Ovary (tissue), 10 donors: ENCODE data around the gene USP17L26. TPM values are rescaled to one million over a fixed set of nuclear protein-coding genes. Genes with fewer than 3 reads are reported as not detected.
"Not testable (repeated sequence)": the region's sequence is repeated elsewhere in the genome, so short reads cannot be mapped to it uniquely, and the experiment has no call there.

Experiments used
- DNase-seq, 5 donors: peaks; one replicate each; pipeline ENCODE4 v3.0.0-alpha.2; 2019 to 2020
- H3K27ac ChIP-seq, 2 donors: fragments of 200-600 bp; one replicate each; pipeline versions ENCODE4 v1.5.1 to v1.8.0; 2019 to 2022
- H3K27me3 ChIP-seq: fragments of 200-600 bp; one replicate; pipeline ENCODE4 v1.8.0; 2022
- H3K36me3 ChIP-seq: fragments of 200-600 bp; sonication (generic); one replicate; pipeline ENCODE4 v1.5.1; 2019
- H3K4me1 ChIP-seq: one replicate; pipeline ENCODE4 v1.8.1; 2013; ENCODE audit warnings: mild to moderate bottlenecking, moderate library complexity; ENCODE audit not compliant: insufficient read depth
- H3K4me3 ChIP-seq: fragments of 200-600 bp; sonication (generic); one replicate; pipeline ENCODE4 v1.5.1; 2017
- H3K9me3 ChIP-seq, 2 donors: fragments of 200-600 bp in 1 of 2; sonication (generic) in 1 of 2; one replicate each; pipeline versions ENCODE4 v1.5.1 to v1.8.1; 2013 to 2019; ENCODE audit warnings: mild to moderate bottlenecking in 1 of 2, moderate library complexity in 1 of 2
- WGBS, 3 donors: extraction: QIAGEN DNeasy Blood & Tissue Kit in 1 of 3; methylation state at CpG; one replicate each; pipeline versions ENCODE4 v1.1.5 to v1.1.7; 2013 to 2017; 5-methylcytosine and 5-hydroxymethylcytosine counted together
- intact Hi-C, 4 donors: fragments of 100-400 bp; cut with DNase I; formaldehyde crosslinking; loops; one replicate each; pipeline versions ENCODE4 v1.11.0 to v1.15.1; 2022 to 2023
- long read RNA-seq, 3 donors: library from polyadenylated mRNA in 2 of 3; unstranded in 2 of 3; transcript quantifications; one replicate each; pipeline ENCODE4 v2.0.0 and lab custom pipeline, GENCODE V29; 2021 to 2026
- polyA plus RNA-seq, 2 donors: library from polyadenylated mRNA; stranded (reverse); fragments of 200-250 nt in 1 of 2; fragments of 350-450 nt in 1 of 2; fragmentation: Illumina TruSeq in 1 of 2; extraction: RNeasy Lipid Tissue Mini Kit (QIAGEN cat#74804) in 1 of 2; gene quantifications; one replicate each; pipeline ENCODE4 v1.2.3, GENCODE V29; 2013 to 2014
- total RNA-seq, 7 donors: library from RNA; depleted of rRNA in 2 of 7; stranded (reverse); fragments of >200 nt in 2 of 7; fragmentation: NEBNext Ultra II Directional in 3 of 7; extraction: Animal tissue kit (Norgen Biotek cat#: 25700) in 3 of 7; gene quantifications; one replicate each; pipeline versions ENCODE4 v1.1.0 to v1.2.4, GENCODE V29; 2016 to 2023
- donor health status: DM: no; HTN: no; CAD: no; lungs with moderate emphysema.
- donor health status: DM: no; HTN: no; CAD: no.
- donor health status: Bipolar disorder and iron deficiency.
- donor health status: DM: yes; HTN: yes; CAD: no.
- donor health status: DM: no; HTN: no; CAD: no.
- donor health status: DM: yes; HTN: yes; CAD: no.

The USP17L26 gene, protein sequence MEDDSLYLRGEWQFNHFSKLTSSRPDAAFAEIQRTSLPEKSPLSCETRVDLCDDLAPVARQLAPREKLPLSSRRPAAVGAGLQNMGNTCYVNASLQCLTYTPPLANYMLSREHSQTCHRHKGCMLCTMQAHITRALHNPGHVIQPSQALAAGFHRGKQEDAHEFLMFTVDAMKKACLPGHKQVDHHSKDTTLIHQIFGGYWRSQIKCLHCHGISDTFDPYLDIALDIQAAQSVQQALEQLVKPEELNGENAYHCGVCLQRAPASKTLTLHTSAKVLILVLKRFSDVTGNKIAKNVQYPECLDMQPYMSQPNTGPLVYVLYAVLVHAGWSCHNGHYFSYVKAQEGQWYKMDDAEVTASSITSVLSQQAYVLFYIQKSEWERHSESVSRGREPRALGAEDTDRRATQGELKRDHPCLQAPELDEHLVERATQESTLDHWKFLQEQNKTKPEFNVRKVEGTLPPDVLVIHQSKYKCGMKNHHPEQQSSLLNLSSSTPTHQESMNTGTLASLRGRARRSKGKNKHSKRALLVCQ
- total RNA-seq (not detected), polyA plus RNA-seq (not detected)
- long read RNA-seq, donor 1 = 0 reads
- long read RNA-seq, donor 2 = 0 reads
- long read RNA-seq, donor 3 = 0 reads

DNA sequence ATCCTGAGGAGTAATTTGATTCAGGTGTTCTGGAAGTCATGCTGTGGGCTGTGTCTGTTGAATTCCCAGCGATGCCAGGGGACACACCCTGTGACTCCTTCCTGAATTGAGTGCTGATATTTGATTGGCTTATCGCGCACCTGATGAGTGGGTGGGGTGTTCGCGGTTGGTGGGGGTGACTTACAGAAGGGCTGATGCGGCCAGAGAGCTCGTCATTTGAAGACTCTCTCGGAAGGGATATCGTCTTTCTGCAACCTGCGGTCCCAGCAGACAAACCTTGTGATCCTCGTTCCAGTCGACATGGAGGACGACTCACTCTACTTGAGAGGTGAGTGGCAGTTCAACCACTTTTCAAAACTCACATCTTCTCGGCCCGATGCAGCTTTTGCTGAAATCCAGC is at the start of gene USP17L26:
Gene USP17L26, plus strand, starts transcription at position 301 of the 400 bp plus-strand sequence. Its CDS starts 0 bp downstream, at position 301.
- H3K4me1 ChIP-seq, H3K9me3 ChIP-seq, H3K27me3 ChIP-seq, intact Hi-C loops, H3K36me3 ChIP-seq, H3K4me3 ChIP-seq, H3K27ac ChIP-seq, DNase-seq: not testable (repeated sequence)
- no CpG with 5 or more reads among the region's 15 CpGs for WGBS, 3 donors

GRCh38 chr4:9324191-9324590 is 10.3 kb upstream of the USP17L26 start:
- H3K27me3 ChIP-seq, H3K27ac ChIP-seq, DNase-seq, H3K9me3 ChIP-seq, H3K4me3 ChIP-seq, H3K36me3 ChIP-seq, H3K4me1 ChIP-seq, intact Hi-C loops: not testable (repeated sequence)
- WGBS, 3 donors = 83 to 84% (median 83%) methylated on average over 1 to 6 of the region's 13 CpGs

DNA sequence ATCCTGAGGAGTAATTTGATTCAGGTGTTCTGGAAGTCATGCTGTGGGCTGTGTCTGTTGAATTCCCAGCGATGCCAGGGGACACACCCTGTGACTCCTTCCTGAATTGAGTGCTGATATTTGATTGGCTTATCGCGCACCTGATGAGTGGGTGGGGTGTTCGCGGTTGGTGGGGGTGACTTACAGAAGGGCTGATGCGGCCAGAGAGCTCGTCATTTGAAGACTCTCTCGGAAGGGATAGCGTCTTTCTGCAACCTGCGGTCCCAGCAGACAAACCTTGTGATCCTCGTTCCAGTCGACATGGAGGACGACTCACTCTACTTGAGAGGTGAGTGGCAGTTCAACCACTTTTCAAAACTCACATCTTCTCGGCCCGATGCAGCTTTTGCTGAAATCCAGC is 9.6 kb upstream of the USP17L26 start, which contains the start of gene USP17L24:
Gene USP17L24, plus strand, starts transcription at position 301 of the 400 bp plus-strand sequence. Its CDS starts 0 bp downstream, at position 301.
- H3K9me3 ChIP-seq, H3K4me1 ChIP-seq, DNase-seq, H3K27me3 ChIP-seq, H3K36me3 ChIP-seq, H3K27ac ChIP-seq, H3K4me3 ChIP-seq, intact Hi-C loops: not testable (repeated sequence)
- WGBS, 3 donors = no CpG with 5 or more reads among the region's 15 CpGs

- H3K36me3 ChIP-seq, H3K27ac ChIP-seq, H3K9me3 ChIP-seq, H3K27me3 ChIP-seq, intact Hi-C loops, H3K4me1 ChIP-seq, DNase-seq, H3K4me3 ChIP-seq: not testable (repeated sequence)
- no CpG with 5 or more reads among the region's 15 CpGs for WGBS, 3 donors
Measured at GRCh38 chr4:9329611-9330010, 4.8 kb upstream of the USP17L26 start, which contains the start of gene USP17L25. TSS of gene USP17L25 (plus strand) at chr4:9329911. CDS start at chr4:9329911, 0 bp downstream.

DNA sequence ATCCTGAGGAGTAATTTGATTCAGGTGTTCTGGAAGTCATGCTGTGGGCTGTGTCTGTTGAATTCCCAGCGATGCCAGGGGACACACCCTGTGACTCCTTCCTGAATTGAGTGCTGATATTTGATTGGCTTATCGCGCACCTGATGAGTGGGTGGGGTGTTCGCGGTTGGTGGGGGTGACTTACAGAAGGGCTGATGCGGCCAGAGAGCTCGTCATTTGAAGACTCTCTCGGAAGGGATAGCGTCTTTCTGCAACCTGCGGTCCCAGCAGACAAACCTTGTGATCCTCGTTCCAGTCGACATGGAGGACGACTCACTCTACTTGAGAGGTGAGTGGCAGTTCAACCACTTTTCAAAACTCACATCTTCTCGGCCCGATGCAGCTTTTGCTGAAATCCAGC is 4.6 kb downstream of the USP17L26 start, which contains the start of gene USP17L5:
Gene USP17L5, plus strand, starts transcription at position 301 of the 400 bp plus-strand sequence. Its CDS starts 0 bp downstream, at position 301.
- H3K9me3 ChIP-seq, H3K27ac ChIP-seq, H3K4me3 ChIP-seq, H3K4me1 ChIP-seq, intact Hi-C loops, H3K27me3 ChIP-seq, H3K36me3 ChIP-seq, DNase-seq: not testable (repeated sequence)
- no CpG with 5 or more reads among the region's 15 CpGs for WGBS, 3 donors

- DNase-seq, H3K4me3 ChIP-seq, H3K9me3 ChIP-seq, H3K36me3 ChIP-seq, intact Hi-C loops, H3K27me3 ChIP-seq, H3K27ac ChIP-seq, H3K4me1 ChIP-seq: not testable (repeated sequence)
- WGBS, 3 donors = no CpG with 5 or more reads among the region's 15 CpGs
Measured at GRCh38 chr4:9343848-9344247, 9.4 kb downstream of the USP17L26 start, which contains the start of gene USP17L27. TSS of gene USP17L27 (plus strand) at chr4:9344148. CDS start at chr4:9344148, 0 bp downstream.

- WGBS, 3 donors = no CpG with 5 or more reads among the region's 15 CpGs
- H3K36me3 ChIP-seq, H3K4me3 ChIP-seq, H3K9me3 ChIP-seq, H3K27me3 ChIP-seq, intact Hi-C loops, DNase-seq, H3K27ac ChIP-seq, H3K4me1 ChIP-seq: not testable (repeated sequence)
Measured at GRCh38 chr4:9348593-9348992, 14.1 kb downstream of the USP17L26 start, which contains the start of gene USP17L28. TSS of gene USP17L28 (plus strand) at chr4:9348893. CDS start at chr4:9348893, 0 bp downstream.

DNA sequence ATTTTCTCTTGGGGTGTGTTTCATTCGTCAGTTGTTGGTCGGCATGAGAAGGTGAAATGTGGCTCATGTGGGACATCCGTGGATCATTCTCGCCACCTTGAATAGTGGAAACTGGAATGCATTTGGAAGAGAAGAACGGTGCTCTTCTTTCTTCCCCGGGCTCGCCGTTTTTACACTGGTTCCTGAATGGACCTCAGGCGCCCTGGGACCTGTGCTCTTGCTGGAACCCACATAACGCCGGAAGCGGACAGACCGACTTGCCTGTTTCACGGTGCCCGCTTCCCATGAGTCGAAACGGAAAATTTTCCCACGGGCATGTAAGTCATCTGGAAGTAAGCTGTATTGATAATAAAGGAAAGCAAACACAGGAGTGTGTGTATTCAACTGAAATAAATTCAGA is 16.4 kb downstream of the USP17L26 start:
- no CpG with 5 or more reads among the region's 18 CpGs for WGBS, 3 donors
- H3K36me3 ChIP-seq, H3K9me3 ChIP-seq, DNase-seq, H3K27ac ChIP-seq, H3K4me3 ChIP-seq, H3K27me3 ChIP-seq, H3K4me1 ChIP-seq, intact Hi-C loops: not testable (repeated sequence)

DNA sequence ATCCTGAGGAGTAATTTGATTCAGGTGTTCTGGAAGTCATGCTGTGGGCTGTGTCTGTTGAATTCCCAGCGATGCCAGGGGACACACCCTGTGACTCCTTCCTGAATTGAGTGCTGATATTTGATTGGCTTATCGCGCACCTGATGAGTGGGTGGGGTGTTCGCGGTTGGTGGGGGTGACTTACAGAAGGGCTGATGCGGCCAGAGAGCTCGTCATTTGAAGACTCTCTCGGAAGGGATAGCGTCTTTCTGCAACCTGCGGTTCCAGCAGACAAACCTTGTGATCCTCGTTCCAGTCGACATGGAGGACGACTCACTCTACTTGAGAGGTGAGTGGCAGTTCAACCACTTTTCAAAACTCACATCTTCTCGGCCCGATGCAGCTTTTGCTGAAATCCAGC is 18.9 kb downstream of the USP17L26 start, which contains the start of gene USP17L29:
Gene USP17L29, plus strand, starts transcription at position 301 of the 400 bp plus-strand sequence. Its CDS starts 0 bp downstream, at position 301.
- H3K27me3 ChIP-seq, H3K27ac ChIP-seq, H3K4me3 ChIP-seq, H3K36me3 ChIP-seq, H3K4me1 ChIP-seq, DNase-seq, intact Hi-C loops, H3K9me3 ChIP-seq: not testable (repeated sequence)
- no CpG with 5 or more reads among the region's 15 CpGs for WGBS, 3 donors

DNA sequence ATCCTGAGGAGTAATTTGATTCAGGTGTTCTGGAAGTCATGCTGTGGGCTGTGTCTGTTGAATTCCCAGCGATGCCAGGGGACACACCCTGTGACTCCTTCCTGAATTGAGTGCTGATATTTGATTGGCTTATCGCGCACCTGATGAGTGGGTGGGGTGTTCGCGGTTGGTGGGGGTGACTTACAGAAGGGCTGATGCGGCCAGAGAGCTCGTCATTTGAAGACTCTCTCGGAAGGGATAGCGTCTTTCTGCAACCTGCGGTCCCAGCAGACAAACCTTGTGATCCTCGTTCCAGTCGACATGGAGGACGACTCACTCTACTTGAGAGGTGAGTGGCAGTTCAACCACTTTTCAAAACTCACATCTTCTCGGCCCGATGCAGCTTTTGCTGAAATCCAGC is 28.4 kb downstream of the USP17L26 start, which contains the start of gene USP17L30:
Gene USP17L30, plus strand, starts transcription at position 301 of the 400 bp plus-strand sequence. Its CDS starts 0 bp downstream, at position 301.
- H3K9me3 ChIP-seq, H3K27me3 ChIP-seq, DNase-seq, H3K27ac ChIP-seq, intact Hi-C loops, H3K36me3 ChIP-seq, H3K4me3 ChIP-seq, H3K4me1 ChIP-seq: not testable (repeated sequence)
- WGBS, 3 donors = no CpG with 5 or more reads among the region's 15 CpGs

DNA sequence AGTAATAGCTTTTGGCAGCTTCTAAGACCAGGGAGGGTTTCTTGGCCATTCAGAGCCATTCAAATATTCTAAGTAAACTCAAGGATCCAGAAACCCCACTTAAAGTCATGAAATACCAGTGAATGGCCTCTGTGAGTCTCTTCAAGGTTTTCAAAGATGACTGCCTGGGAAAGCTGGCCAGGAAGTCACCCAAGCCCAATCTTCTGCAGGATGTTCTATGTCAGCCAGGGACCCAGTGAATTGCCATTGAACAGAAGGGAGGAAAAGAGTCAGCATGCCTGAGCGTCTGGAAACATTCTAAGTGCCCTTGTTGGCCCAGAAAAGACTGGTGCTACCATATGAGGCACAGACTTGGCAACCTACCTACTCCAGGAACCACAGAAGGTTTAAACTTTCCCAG is 45.4 kb downstream of the USP17L26 start:
- H3K4me1 ChIP-seq, H3K36me3 ChIP-seq, H3K9me3 ChIP-seq, DNase-seq, H3K27ac ChIP-seq, H3K4me3 ChIP-seq, H3K27me3 ChIP-seq, intact Hi-C loops: not testable (repeated sequence)
- 31 to 54% (median 53%) methylated on average over 1 of the region's 1 CpG for WGBS, 3 donors
